D721Med (cell line): Measurements from ENCODE around the gene ELSPBP1.
"Not testable (repeated sequence)": the region's sequence is repeated elsewhere in the genome, so short reads cannot be mapped to it uniquely, and the experiment has no call there.

ENCODE experiments used
- DNase-seq: peaks from one replicate; pipeline ENCODE4 v3.0.0; 2011; ENCODE audit warnings: low spot score; ENCODE audit not compliant: insufficient read length
- FAIRE-seq: peaks from 2 replicates; lab custom pipeline; 2011; peaks lifted over from hg19 to GRCh38; lab: Jason Lieb, UNC
- CTCF ChIP-seq: IDR thresholded peaks from 2 replicates; pipeline ENCODE4 v1.5.1; 2012; ENCODE audit warnings: mild to moderate bottlenecking, control low read depth; ENCODE audit not compliant: insufficient read depth; ENCODE audit errors: missing control alignments

ELSPBP1 gene

DNA sequence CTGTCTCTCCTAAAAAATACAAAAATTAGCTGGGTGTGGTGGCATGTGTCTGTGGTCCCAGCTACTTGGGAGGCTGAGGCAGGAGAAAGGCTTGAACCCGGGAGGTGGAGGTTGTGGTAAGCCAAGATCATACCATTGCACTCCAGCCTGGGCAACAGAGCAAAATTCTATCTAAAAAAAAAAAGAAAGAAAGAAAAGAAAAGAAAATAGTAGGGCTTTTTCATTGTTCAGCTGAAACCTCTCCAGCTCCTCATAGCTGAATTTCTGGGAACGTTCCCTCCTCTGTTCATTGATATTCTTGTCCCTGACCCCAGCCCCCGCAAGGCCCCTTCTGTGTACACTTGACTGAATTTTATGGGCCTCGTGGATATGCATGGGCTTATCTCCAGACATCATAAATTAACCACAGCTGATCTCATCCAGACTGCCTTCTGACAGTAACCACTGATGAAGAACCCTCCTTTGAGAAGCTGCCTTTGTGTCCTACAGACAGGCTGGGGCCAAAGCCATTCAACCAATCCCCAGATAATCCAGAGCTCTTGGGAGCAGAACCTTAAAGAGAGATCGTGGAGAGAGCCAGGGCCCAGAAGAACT, at the start of gene ELSPBP1:
Gene ELSPBP1 (plus strand): TSS at position 424 of the 594 bp plus-strand sequence. CDS start 14,036 bp downstream, outside the sequence.
- DNase-seq (no peak), FAIRE-seq (no peak)
- TF ChIP-seq CTCF = no peak

DNA sequence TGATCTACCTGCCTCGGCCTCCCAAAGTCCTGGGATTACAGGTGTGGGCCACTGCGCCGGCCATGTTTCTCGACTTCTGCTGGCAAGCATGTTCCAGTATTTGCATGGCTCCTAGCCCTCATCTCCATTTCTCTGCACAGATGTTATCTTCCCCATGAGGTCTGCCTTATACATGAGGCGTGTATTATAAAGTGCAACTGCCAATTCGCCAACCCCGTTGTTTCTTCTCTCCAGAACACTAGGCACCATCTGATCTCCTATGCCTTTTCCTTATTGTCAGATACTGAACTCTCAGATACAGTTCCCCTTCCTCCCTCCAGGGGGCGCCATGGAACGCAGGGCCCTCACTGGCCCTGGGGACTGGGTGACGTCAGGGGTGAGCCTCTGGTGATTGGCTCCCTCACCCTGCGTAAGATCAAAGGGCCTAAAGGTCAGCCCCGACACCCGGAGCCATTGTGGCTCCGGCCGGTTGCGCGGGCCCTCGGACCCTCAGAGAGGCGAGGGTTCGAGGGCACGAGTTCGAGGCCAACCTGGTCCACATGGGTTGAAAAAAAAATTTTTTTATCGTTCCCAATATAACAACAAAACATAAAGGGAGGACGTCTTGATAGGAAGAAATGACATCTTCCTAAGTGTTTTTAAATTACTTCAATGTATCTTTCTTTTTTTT, 44.4 kb upstream of the ELSPBP1 start:
- not testable (repeated sequence) for DNase-seq, FAIRE-seq

DNA sequence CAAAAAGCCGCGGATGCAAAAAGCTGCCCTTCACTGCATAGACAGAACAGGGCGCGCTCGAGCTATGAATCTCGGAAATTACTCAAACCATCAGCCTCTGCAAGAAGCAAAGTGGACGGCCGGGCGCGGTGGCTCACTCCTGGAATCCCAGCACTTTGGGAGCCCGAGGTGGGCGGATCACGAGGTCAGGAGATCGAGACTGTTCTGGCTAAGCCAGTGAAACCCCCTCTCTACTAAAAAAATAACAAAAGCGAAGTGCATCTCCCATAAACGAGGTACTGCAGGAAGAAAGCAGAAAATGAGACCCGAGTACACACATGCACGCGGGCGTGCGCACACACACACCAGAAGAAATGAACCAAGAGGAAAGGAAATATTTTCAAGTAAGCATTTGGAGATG, 42.3 kb upstream of the ELSPBP1 start:
- FAIRE-seq, DNase-seq: not testable (repeated sequence)

- DNase-seq, FAIRE-seq: not testable (repeated sequence)
Observed at GRCh38 chr19:47955936-47956335, 38.5 kb upstream of the ELSPBP1 start.

DNA sequence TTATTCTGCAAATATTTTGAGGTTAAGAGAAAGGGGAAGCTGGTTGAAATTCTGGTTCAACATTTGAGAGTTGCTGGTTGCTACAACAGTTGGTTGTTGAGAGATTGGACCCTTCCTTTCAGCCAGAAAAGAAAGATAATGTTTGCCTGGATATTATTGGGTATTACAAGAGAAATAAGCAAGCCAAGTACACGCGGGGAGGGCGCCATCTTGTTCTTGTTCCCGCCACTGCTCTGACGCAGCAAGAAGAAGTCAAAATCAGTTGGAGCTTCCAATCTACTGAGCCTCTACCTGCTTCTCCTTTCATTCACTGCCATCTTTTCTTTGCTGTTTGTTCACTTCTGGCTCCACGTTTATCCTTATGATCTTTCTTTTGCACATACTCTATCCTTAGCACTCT, 20.9 kb upstream of the ELSPBP1 start:
- FAIRE-seq = no peak
- no peak for DNase-seq
- no peak for TF ChIP-seq CTCF

DNA sequence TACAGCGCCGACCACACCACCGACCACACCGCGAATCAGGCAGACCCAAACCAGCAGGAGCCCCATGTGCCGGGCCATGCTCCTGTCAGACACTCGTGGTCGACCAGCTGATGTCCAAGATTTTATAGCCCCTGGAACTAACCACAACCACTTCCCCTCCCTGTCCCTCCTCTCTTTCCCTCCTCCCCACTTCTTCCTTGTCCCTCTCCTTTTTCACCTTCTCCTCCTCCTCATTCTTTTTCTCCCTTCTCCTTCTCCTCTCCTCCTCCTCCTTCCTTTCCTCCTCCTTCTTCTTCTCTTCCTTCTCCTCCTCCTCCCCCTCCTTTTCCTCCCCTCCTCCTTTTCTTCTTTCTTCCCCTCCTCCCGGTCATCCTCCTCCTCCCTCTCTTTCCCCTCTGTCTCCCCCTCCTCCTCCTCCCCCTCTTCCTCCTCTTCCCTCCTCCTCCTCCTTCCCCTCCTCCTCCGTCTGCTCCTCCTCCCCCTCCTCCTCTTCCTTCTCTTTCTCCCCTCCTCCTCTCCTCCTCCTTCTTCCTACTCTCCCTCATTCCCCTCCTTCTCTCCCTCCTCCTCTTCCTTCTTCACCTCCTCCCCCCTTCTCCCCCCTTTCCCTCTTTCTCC, 3.1 kb upstream of the ELSPBP1 start:
- TF ChIP-seq CTCF = no peak
- FAIRE-seq = no peak
- DNase-seq = no peak

- TF ChIP-seq CTCF = no peak
- DNase-seq = no peak
- no peak for FAIRE-seq
Observed at GRCh38 chr19:47992070-47992469, 2.4 kb upstream of the ELSPBP1 start, which contains the start of gene BSPH1. Gene BSPH1, minus strand, starts transcription at chr19:47992170. Its CDS starts 89 bp downstream, at chr19:47992081.

DNA sequence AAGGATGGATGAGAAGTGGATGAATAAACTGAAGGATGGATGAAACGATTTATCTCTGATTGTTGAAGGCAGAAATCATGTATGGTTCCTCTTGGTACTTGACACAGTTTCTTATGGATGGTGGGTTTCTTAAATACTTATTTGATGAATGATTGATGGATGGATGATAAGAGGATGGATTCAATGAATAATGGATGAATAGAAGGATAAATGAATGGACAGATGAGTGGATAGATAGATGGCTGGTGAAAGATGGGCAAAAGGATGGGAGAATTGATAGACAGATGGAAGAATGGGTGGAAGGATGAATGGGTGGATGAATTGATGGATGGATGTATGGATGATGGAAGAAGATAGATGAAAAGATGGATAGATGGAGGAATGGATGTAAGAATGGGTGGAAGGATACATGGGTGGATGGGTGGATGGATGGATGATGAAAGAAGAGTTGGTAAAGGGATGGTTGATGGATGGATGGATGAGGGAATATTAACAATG, 1.8 kb downstream of the ELSPBP1 start:
- no peak for FAIRE-seq
- no peak for TF ChIP-seq CTCF
- DNase-seq = no peak
